BE2C (cell line): ENCODE data around the gene ARHGAP28.

Experiments
- DNase-seq: peaks from one replicate; pipeline ENCODE4 v3.0.0-alpha.2; 2020
- H3K27me3 ChIP-seq: fragments of 250-450 bp; sonication (Bioruptor Pico); 2 replicates; pipeline ENCODE4 v1.5.1; 2020; ENCODE audit warnings: mild to moderate bottlenecking
- H3K36me3 ChIP-seq: fragments of 250-450 bp; sonication (Bioruptor Pico); 2 replicates; pipeline ENCODE4 v1.5.1; 2020; ENCODE audit warnings: mild to moderate bottlenecking
- H3K4me1 ChIP-seq: fragments of 250-450 bp; sonication (Bioruptor Pico); 2 replicates; pipeline ENCODE4 v1.5.1; 2020
- H3K4me3 ChIP-seq: 2 replicates; pipeline ENCODE4 v1.5.1; 2011; ENCODE audit warnings: low read depth, low read length
- H3K9me3 ChIP-seq: fragments of 250-450 bp; sonication (Bioruptor Pico); 2 replicates; pipeline ENCODE4 v1.5.1; 2020
- TF ChIP-seq, protein P1 (sequence below): IDR thresholded peaks from 2 replicates; pipeline ENCODE4 v1.5.1; 2012; ENCODE audit warnings: mild to moderate bottlenecking, low read depth, low read length

ARHGAP28 gene

DNA sequence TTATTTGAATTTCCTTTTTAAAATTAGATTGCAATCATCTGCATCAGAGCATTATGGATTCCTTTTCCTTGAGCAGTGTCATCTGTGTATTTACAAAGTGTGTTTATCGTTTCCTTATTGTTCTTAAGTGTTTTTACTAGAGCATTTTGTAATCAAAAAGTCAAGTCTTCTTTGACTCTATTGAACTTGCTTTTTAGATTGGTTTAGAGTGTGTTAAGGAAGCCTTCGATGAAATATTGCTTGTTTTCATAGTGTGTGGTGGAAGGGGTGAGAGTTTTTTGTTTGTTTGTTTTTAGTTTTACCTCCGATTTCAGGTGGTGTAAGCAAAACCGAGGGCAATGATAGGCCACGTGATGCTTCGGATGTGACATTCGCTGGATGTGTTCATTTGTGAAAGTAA lies 45.7 kb downstream of the ARHGAP28 start:
- Histone ChIP-seq H3K4me1 (no peaks in the 10 kb centered on the region; the same call in 1 of the 2 replicates), H3K27me3 (no peaks in the 10 kb centered on the region), H3K36me3 (no peaks in the 10 kb centered on the region), H3K9me3 (no peaks in the 10 kb centered on the region), H3K4me3 (no peak overlapping the region)
- TF ChIP-seq, protein P1, sequence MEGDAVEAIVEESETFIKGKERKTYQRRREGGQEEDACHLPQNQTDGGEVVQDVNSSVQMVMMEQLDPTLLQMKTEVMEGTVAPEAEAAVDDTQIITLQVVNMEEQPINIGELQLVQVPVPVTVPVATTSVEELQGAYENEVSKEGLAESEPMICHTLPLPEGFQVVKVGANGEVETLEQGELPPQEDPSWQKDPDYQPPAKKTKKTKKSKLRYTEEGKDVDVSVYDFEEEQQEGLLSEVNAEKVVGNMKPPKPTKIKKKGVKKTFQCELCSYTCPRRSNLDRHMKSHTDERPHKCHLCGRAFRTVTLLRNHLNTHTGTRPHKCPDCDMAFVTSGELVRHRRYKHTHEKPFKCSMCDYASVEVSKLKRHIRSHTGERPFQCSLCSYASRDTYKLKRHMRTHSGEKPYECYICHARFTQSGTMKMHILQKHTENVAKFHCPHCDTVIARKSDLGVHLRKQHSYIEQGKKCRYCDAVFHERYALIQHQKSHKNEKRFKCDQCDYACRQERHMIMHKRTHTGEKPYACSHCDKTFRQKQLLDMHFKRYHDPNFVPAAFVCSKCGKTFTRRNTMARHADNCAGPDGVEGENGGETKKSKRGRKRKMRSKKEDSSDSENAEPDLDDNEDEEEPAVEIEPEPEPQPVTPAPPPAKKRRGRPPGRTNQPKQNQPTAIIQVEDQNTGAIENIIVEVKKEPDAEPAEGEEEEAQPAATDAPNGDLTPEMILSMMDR = no peak
- no peak for DNase-seq

DNA sequence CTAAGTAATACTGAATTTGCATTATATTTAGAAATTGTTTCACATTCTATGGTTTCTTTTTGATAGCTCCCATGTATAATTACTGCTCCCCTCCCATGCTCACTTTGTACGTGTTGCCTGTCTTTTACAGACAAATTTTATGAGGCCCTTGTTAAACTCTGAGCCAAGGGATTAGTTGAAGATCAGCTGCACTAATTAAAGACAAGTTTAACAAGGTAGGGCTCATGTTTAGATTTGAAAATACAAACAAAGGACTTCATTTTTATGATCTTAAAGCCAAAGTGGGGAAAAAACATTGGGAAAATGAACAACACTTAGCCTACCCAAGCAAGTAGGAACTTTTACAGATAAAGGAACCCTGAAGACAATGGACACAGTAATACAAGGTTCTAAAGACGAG lies 46.2 kb downstream of the ARHGAP28 start:
- Histone ChIP-seq H3K36me3 (no peaks in the 10 kb centered on the region), H3K4me3 (no peak overlapping the region), H3K9me3 (no peaks in the 10 kb centered on the region), H3K4me1 (no peaks in the 10 kb centered on the region; the same call in 1 of the 2 replicates), H3K27me3 (no peaks in the 10 kb centered on the region)
- TF ChIP-seq, protein P1 = no peak
- DNase-seq = no peak

GRCh38 chr18:6776188-6776587 lies 46.7 kb downstream of the ARHGAP28 start:
- no peaks in the 10 kb centered on the region for H3K27me3 ChIP-seq
- DNase-seq = no peak
- no peaks in the 10 kb centered on the region; the same call in 1 of the 2 replicates for H3K4me1 ChIP-seq
- no peak overlapping the region for H3K4me3 ChIP-seq
- H3K36me3 ChIP-seq = no peaks in the 10 kb centered on the region
- TF ChIP-seq, protein P1 = no peak
- H3K9me3 ChIP-seq = no peaks in the 10 kb centered on the region

DNA sequence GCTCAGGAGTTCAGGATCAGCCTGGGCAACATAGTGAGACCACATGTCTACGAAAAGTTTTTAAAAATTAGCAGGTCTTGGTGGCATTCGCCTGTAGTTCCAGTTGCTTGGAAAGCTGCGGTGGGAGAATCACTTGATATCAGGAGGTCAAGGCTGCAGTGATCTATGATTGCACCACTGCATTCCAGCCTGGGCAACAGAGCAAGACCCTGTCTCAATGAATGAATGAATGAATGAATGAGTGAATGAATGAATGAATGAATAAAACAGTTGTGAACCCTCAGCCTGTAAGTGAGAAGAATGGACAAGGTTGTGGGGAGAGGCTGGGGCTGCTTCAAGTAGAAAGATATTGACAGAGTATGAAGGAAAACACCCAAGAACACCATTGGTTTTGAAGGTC lies 48.0 kb downstream of the ARHGAP28 start:
- DNase-seq = no peak
- Histone ChIP-seq H3K36me3 (no peaks in the 10 kb centered on the region), H3K4me3 (no peak overlapping the region), H3K27me3 (no peaks in the 10 kb centered on the region), H3K4me1 (peaks cover 4% of the 10 kb centered on the region), H3K9me3 (no peaks in the 10 kb centered on the region)
- TF ChIP-seq, protein P1 = no peak

DNA sequence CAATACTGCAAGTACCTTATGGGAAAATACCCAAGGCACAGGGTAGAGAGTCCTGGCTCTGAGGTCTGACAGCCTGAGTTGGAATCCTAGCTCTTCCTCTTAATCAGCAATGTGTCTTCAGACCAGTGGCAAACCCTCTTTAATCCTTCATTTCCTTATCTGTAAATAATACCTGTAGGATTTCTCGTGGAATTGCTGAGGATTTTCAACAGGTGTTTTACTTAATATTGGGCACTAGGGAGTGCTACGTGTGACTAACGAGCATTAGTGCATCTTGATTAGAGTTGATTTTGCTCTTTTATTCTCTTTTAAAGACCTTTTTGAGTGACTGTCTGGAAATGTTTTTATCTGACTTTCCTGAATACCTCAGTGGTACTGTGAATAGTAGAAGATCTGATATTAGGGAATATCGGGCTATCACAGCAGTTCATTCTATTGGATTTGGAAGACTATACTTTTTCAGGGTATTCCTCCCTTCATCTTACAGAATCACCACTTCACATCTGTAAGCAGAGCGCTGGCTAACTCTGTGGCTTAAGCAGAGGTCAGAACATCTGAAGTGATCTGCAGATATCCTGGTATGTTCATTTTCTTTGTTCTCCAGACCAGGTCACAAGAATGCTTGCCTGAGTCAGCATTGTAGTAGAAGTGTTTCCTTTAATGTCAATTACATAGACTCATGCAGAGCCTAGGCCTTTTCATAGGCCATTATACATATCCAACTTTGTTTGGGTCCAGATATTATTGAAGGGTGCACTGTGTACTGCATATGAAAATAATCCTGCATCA lies 49.1 kb downstream of the ARHGAP28 start:
- Histone ChIP-seq H3K4me1 (peaks cover 4% of the 10 kb centered on the region), H3K27me3 (no peaks in the 10 kb centered on the region), H3K4me3 (no peak overlapping the region), H3K9me3 (no peaks in the 10 kb centered on the region), H3K36me3 (no peaks in the 10 kb centered on the region)
- TF ChIP-seq, protein P1 = no peak
- no peak for DNase-seq

GRCh38 chr18:6781142-6781714 lies 51.7 kb downstream of the ARHGAP28 start:
- Histone ChIP-seq H3K9me3 (no peaks in the 10 kb centered on the region), H3K4me3 (no peak overlapping the region), H3K4me1 (peaks cover 4% of the 10 kb centered on the region), H3K27me3 (no peaks in the 10 kb centered on the region), H3K36me3 (no peaks in the 10 kb centered on the region)
- TF ChIP-seq, protein P1 = no peak
- peak; percentile 75 for DNase-seq
